Epidermal melanocyte (primary cell): ENCODE data around the gene ZIC3.
"Not testable (repeated sequence)": the region's sequence is repeated elsewhere in the genome, so short reads cannot be mapped to it uniquely, and the experiment has no call there.

Experiments used
- DNase-seq: peaks from one replicate; pipeline ENCODE4 v3.0.0; 2011; ENCODE audit warnings: low spot score; ENCODE audit not compliant: insufficient read length

Gene ZIC3

GRCh38 chrX:137565921-137566745 lies at the start of gene ZIC3:
TSS of gene ZIC3 (plus strand) at chrX:137566127. CDS start at chrX:137566692, 565 bp downstream.
- DNase-seq = peak; percentile 24

GRCh38 chrX:137519459-137519858 lies 46.5 kb upstream of the ZIC3 start:
- DNase-seq = no peak

- no peak for DNase-seq
These were observed 19.9 kb upstream of the ZIC3 start for GRCh38 chrX:137545711-137546651.

- DNase-seq = no peak
These were observed 18.6 kb upstream of the ZIC3 start for GRCh38 chrX:137547291-137547690.

- DNase-seq = no peak
These were observed 17.7 kb upstream of the ZIC3 start for GRCh38 chrX:137548261-137548660.

- no peak for DNase-seq
These were observed 16.9 kb upstream of the ZIC3 start for GRCh38 chrX:137549073-137549472.

GRCh38 chrX:137549851-137550664 lies 15.9 kb upstream of the ZIC3 start:
- DNase-seq = no peak

GRCh38 chrX:137550665-137551261 lies 15.2 kb upstream of the ZIC3 start:
- DNase-seq = no peak

GRCh38 chrX:137552098-137552497 lies 13.8 kb upstream of the ZIC3 start:
- not testable (repeated sequence) for DNase-seq

GRCh38 chrX:137562096-137562495 lies 3.8 kb upstream of the ZIC3 start:
- DNase-seq = no peak

GRCh38 chrX:137563681-137564651 lies 2.0 kb upstream of the ZIC3 start:
- DNase-seq = no peak

- no peak for DNase-seq
These were observed 516 bp upstream of the ZIC3 start for GRCh38 chrX:137565318-137565904.

- DNase-seq = no peak
These were observed 1.1 kb downstream of the ZIC3 start for GRCh38 chrX:137566746-137567679.

GRCh38 chrX:137567682-137568232 lies 1.8 kb downstream of the ZIC3 start:
- no peak for DNase-seq

GRCh38 chrX:137568741-137569469 lies 3.0 kb downstream of the ZIC3 start:
- no peak for DNase-seq

- no peak for DNase-seq
These were observed 3.6 kb downstream of the ZIC3 start for GRCh38 chrX:137569470-137569891.
